Measurements from ENCODE around the gene FCAMR. TPM values are rescaled to one million over a fixed set of nuclear protein-coding genes. Genes with fewer than 3 reads are reported as not detected.
"Not testable (repeated sequence)": the region's sequence is repeated elsewhere in the genome, so short reads cannot be mapped to it uniquely, and the experiment has no call there.

Gene FCAMR
- total and polyA plus RNA-seq, 2 experiments from 2014 or later, result not detected

- H3K9me3 ChIP-seq (ENCODE audit: low read depth), result no peaks in the 10 kb centered on the region
- no peaks in the 10 kb centered on the region for H3K4me1 ChIP-seq (ENCODE audit: low read depth)
- no peak for DNase-seq (ENCODE audit: low read depth in 1 of 2, low spot score in 1 of 2)
- no peaks in the 10 kb centered on the region for H3K27me3 ChIP-seq
- H3K27ac ChIP-seq, result no peak overlapping the region
- no peak for TF ChIP-seq CTCF (IDR thresholded peaks at IDR 0.05; ENCODE audit: low read depth, low read length)
- no peak overlapping the region for H3K4me3 ChIP-seq
- H3K36me3 ChIP-seq, result no peaks in the 10 kb centered on the region
Measured at GRCh38 chr1:206926286-206926685, 44.0 kb downstream of the FCAMR start.

GRCh38 chr1:206925106-206925736 is 45.0 kb downstream of the FCAMR start:
- no peaks in the 10 kb centered on the region for H3K4me1 ChIP-seq (ENCODE audit: low read depth)
- H3K27me3 ChIP-seq, result no peaks in the 10 kb centered on the region
- no peaks in the 10 kb centered on the region for H3K9me3 ChIP-seq (ENCODE audit: low read depth)
- no peaks in the 10 kb centered on the region for H3K36me3 ChIP-seq
- no peak overlapping the region for H3K4me3 ChIP-seq
- TF ChIP-seq CTCF (IDR thresholded peaks at IDR 0.05; ENCODE audit: low read depth, low read length), result no peak
- DNase-seq (ENCODE audit: low read depth in 1 of 2, low spot score in 1 of 2), result no peak
- no peak overlapping the region for H3K27ac ChIP-seq

GRCh38 chr1:206924592-206925105 is 45.6 kb downstream of the FCAMR start:
- Histone ChIP-seq H3K4me3 (no peak overlapping the region), H3K27ac (no peak overlapping the region), H3K9me3 (ENCODE audit: low read depth) (no peaks in the 10 kb centered on the region), H3K27me3 (no peaks in the 10 kb centered on the region), H3K36me3 (no peaks in the 10 kb centered on the region), H3K4me1 (ENCODE audit: low read depth) (no peaks in the 10 kb centered on the region)
- DNase-seq (ENCODE audit: low read depth in 1 of 2, low spot score in 1 of 2), result no peak
- TF ChIP-seq CTCF (IDR thresholded peaks at IDR 0.05; ENCODE audit: low read depth, low read length), result no peak

- not testable (repeated sequence) for H3K36me3 ChIP-seq; H3K9me3 ChIP-seq (ENCODE audit: low read depth); H3K4me3 ChIP-seq; H3K27me3 ChIP-seq; H3K4me1 ChIP-seq (ENCODE audit: low read depth); DNase-seq (ENCODE audit: low read depth in 1 of 2, low spot score in 1 of 2); H3K27ac ChIP-seq
Measured at GRCh38 chr1:206923961-206924557, 46.2 kb downstream of the FCAMR start.

GRCh38 chr1:206923009-206923960 is 47.0 kb downstream of the FCAMR start:
- no peak overlapping the region for H3K4me3 ChIP-seq
- no peak for TF ChIP-seq CTCF (IDR thresholded peaks at IDR 0.05; ENCODE audit: low read depth, low read length)
- no peaks in the 10 kb centered on the region for H3K4me1 ChIP-seq (ENCODE audit: low read depth)
- no peaks in the 10 kb centered on the region for H3K36me3 ChIP-seq
- DNase-seq (ENCODE audit: low read depth in 1 of 2, low spot score in 1 of 2), result no peak
- no peaks in the 10 kb centered on the region for H3K9me3 ChIP-seq (ENCODE audit: low read depth)
- no peak overlapping the region for H3K27ac ChIP-seq
- H3K27me3 ChIP-seq, result no peaks in the 10 kb centered on the region

Measured in cardiac muscle cell (in vitro differentiated cells and primary cell).